Measurements from ENCODE around the gene ATRX. TPM values are rescaled to one million over a fixed set of nuclear protein-coding genes. Genes with fewer than 3 reads are reported as not detected.

Gene ATRX
- total RNA-seq, 1 experiment from 2014 or later: 85.8 TPM

GRCh38 chrX:77597511-77597910 lies 188.5 kb downstream of the ATRX start:
- no TSS peak for BruUV-seq (replicated peaks)
- DNase-seq (ENCODE audit: low read depth, low spot score): no peak
- Histone ChIP-seq H3K27ac (ENCODE audit: low read length) (no peak overlapping the region), H3K27me3 (ENCODE audit: control insufficient read depth, insufficient read depth, low read length) (no peaks in the 10 kb centered on the region), H3K36me3 (ENCODE audit: control insufficient read depth, insufficient read depth, low read length) (peaks cover 2% of the 10 kb centered on the region; the same call in 1 of the 2 replicates), H3K9me3 (ENCODE audit: control insufficient read depth, insufficient read depth, low read depth, low read length) (no peaks in the 10 kb centered on the region), H3K4me3 (ENCODE audit: low read depth in 2 of 2, low read length in 2 of 2) (no peak overlapping the region), H3K4me1 (ENCODE audit: control insufficient read depth, insufficient read depth, low read length) (no peaks in the 10 kb centered on the region)
- POLR2A ChIA-PET: no interaction called here
- ATAC-seq: no peak
- intact Hi-C loops (cut with micrococcal nuclease; ENCODE audit: unreplicated experiment) (no loop called here), in situ Hi-C loops (cut with HindIII; ENCODE audit: low pct_unique_long_range_greater_than_20kb, low sequenced_read_pairs) (no loop called here)
- TF ChIP-seq CTCF (IDR thresholded peaks at IDR 0.05) (no peak), SIN3A (IDR thresholded peaks at IDR 0.05; ENCODE audit: borderline replicate concordance, insufficient read depth, low read depth, low read length) (no peak)
- CTCF ChIA-PET: no interaction called here

- CTCF ChIA-PET: no interaction called here
- no peaks in the 10 kb centered on the region for H3K27me3 ChIP-seq (ENCODE audit: control insufficient read depth, insufficient read depth, low read length)
- H3K36me3 ChIP-seq (ENCODE audit: control insufficient read depth, insufficient read depth, low read length): peaks cover 2% of the 10 kb centered on the region; the same call in 1 of the 2 replicates
- no TSS peak for BruUV-seq (replicated peaks)
- POLR2A ChIA-PET: no interaction called here
- H3K27ac ChIP-seq (ENCODE audit: low read length): no peak overlapping the region
- TF ChIP-seq CTCF (IDR thresholded peaks at IDR 0.05): peak; percentile 36; the same call in 1 of the 2 replicates
- no peak for TF ChIP-seq TCF7L2 (IDR thresholded peaks at IDR 0.05; ENCODE audit: low read depth, low read length)
- ATAC-seq: no peak
- DNase-seq (ENCODE audit: low read depth, low spot score): no peak
- H3K4me1 ChIP-seq (ENCODE audit: control insufficient read depth, insufficient read depth, low read length): no peaks in the 10 kb centered on the region
- intact Hi-C loops (cut with micrococcal nuclease; ENCODE audit: unreplicated experiment) (no loop called here), in situ Hi-C loops (cut with HindIII; ENCODE audit: low pct_unique_long_range_greater_than_20kb, low sequenced_read_pairs) (no loop called here)
- no peaks in the 10 kb centered on the region for H3K9me3 ChIP-seq (ENCODE audit: control insufficient read depth, insufficient read depth, low read depth, low read length)
- no peak overlapping the region for H3K4me3 ChIP-seq (ENCODE audit: low read depth in 2 of 2, low read length in 2 of 2)
Measured at GRCh38 chrX:77597090-77597489, 188.9 kb downstream of the ATRX start.

GRCh38 chrX:77595848-77596247 lies 190.2 kb downstream of the ATRX start:
- no peak for TF ChIP-seq TCF7L2 (IDR thresholded peaks at IDR 0.05; ENCODE audit: low read depth, low read length)
- no peak for TF ChIP-seq CTCF (IDR thresholded peaks at IDR 0.05)
- no peak for TF ChIP-seq SIN3A (IDR thresholded peaks at IDR 0.05; ENCODE audit: borderline replicate concordance, insufficient read depth, low read depth, low read length)
- no peak for TF ChIP-seq POLR2AphosphoS5 (IDR thresholded peaks at IDR 0.05; ENCODE audit: low read depth, low read length)
- no peak for TF ChIP-seq REST (IDR thresholded peaks at IDR 0.05; ENCODE audit: insufficient read depth in 1 of 2, low read depth in 2 of 2, low read length in 1 of 2)
- intact Hi-C loops (cut with micrococcal nuclease; ENCODE audit: unreplicated experiment) (no loop called here), in situ Hi-C loops (cut with HindIII; ENCODE audit: low pct_unique_long_range_greater_than_20kb, low sequenced_read_pairs) (no loop called here)
- CTCF ChIA-PET: interaction anchor here (0.6 kb wide), 1 partner anchor 67 kb away, joined by 3 read pairs; no protein-coding TSS in a partner anchor
- BruUV-seq (replicated peaks): no TSS peak
- H3K27ac ChIP-seq (ENCODE audit: low read length): no peak overlapping the region
- DNase-seq (ENCODE audit: low read depth, low spot score) (no peak), ATAC-seq (no peak)
- H3K9me3 ChIP-seq (ENCODE audit: control insufficient read depth, insufficient read depth, low read depth, low read length): no peaks in the 10 kb centered on the region
- POLR2A ChIA-PET: no interaction called here
- H3K4me1 ChIP-seq (ENCODE audit: control insufficient read depth, insufficient read depth, low read length): no peaks in the 10 kb centered on the region
- H3K36me3 ChIP-seq (ENCODE audit: control insufficient read depth, insufficient read depth, low read length): peaks cover 2% of the 10 kb centered on the region; the same call in 1 of the 2 replicates
- H3K27me3 ChIP-seq (ENCODE audit: control insufficient read depth, insufficient read depth, low read length): no peaks in the 10 kb centered on the region
- H3K4me3 ChIP-seq (ENCODE audit: low read depth in 2 of 2, low read length in 2 of 2): no peak overlapping the region

Data from Panc1 (cell line).